NOMO-1 treated with DMSO at 0.1 percent for 48 hours (cell line): ENCODE data around the gene HIGD2B.
"Not testable (repeated sequence)": the region's sequence is repeated elsewhere in the genome, so short reads cannot be mapped to it uniquely, and the experiment has no call there.

Experiments
- DNase-seq: peaks from one replicate; lab custom pipeline; 2025; ENCODE audit not compliant: unreplicated experiment; lab: John Stamatoyannopoulos, UW

The HIGD2B gene

GRCh38 chr15:72685925-72686794, at the start of gene HIGD2B, which contains the start of gene BBS4:
Gene HIGD2B, minus strand, starts transcription at chr15:72686182. Its CDS starts 9,808 bp downstream, at chr15:72676374.
Gene BBS4, plus strand, starts transcription at chr15:72686207. Its CDS starts 21 bp downstream, at chr15:72686228.
- no peak for DNase-seq

GRCh38 chr15:72735111-72735510, 49.1 kb upstream of the HIGD2B start:
- DNase-seq, result no peak

GRCh38 chr15:72733941-72734738, 48.2 kb upstream of the HIGD2B start:
- DNase-seq, result no peak

- no peak for DNase-seq
Measured at GRCh38 chr15:72732516-72732915, 46.5 kb upstream of the HIGD2B start.

GRCh38 chr15:72732086-72732485, 46.1 kb upstream of the HIGD2B start:
- no peak for DNase-seq

- DNase-seq, result no peak
Measured at GRCh38 chr15:72728821-72729220, 42.8 kb upstream of the HIGD2B start.

GRCh38 chr15:72728249-72728648, 42.3 kb upstream of the HIGD2B start:
- not testable (repeated sequence) for DNase-seq

- no peak for DNase-seq
Measured at GRCh38 chr15:72727154-72727553, 41.2 kb upstream of the HIGD2B start.

- not testable (repeated sequence) for DNase-seq
Measured at GRCh38 chr15:72725851-72726250, 39.9 kb upstream of the HIGD2B start.

- DNase-seq, result no peak
Measured at GRCh38 chr15:72725446-72725845, 39.5 kb upstream of the HIGD2B start.

- no peak for DNase-seq
Measured at GRCh38 chr15:72724028-72724427, 38.0 kb upstream of the HIGD2B start.

GRCh38 chr15:72722071-72722696, 36.2 kb upstream of the HIGD2B start:
- peak; percentile 53 for DNase-seq

- not testable (repeated sequence) for DNase-seq
Measured at GRCh38 chr15:72708551-72709303, 22.7 kb upstream of the HIGD2B start.

GRCh38 chr15:72706266-72706665, 20.3 kb upstream of the HIGD2B start:
- no peak for DNase-seq

GRCh38 chr15:72700076-72700475, 14.1 kb upstream of the HIGD2B start:
- DNase-seq, result no peak

- DNase-seq, result no peak
Measured at GRCh38 chr15:72698938-72699337, 13.0 kb upstream of the HIGD2B start.

GRCh38 chr15:72690938-72691337, 5.0 kb upstream of the HIGD2B start:
- no peak for DNase-seq

GRCh38 chr15:72688697-72689096, 2.7 kb upstream of the HIGD2B start:
- no peak for DNase-seq

- DNase-seq, result no peak
Measured at GRCh38 chr15:72685301-72685924, 569 bp downstream of the HIGD2B start.

GRCh38 chr15:72682772-72683171, 3.2 kb downstream of the HIGD2B start:
- no peak for DNase-seq
